Sigmoid colon (tissue), 3 donors: ENCODE measurements around the gene DAB2.

Experiments
- POLR2A ChIP-seq, 2 donors: fragments of 450-650 bp; IDR thresholded peaks; one replicate each; pipeline ENCODE4 v1.6.1; 2016; ENCODE audit warnings: antibody characterized with exemption in 2 of 2, mild to moderate bottlenecking in 2 of 2, moderate library complexity in 2 of 2
- TF ChIP-seq, protein P1 (sequence below), 4 experiments: fragments of 450-650 bp in 3 of 4; fragments of 200-600 bp in 1 of 4; IDR thresholded peaks; one replicate each; pipeline ENCODE4 v1.5.1; 2016 to 2019; ENCODE audit warnings: antibody characterized with exemption in 4 of 4, mild to moderate bottlenecking in 3 of 4, moderate library complexity in 2 of 4

DNA sequence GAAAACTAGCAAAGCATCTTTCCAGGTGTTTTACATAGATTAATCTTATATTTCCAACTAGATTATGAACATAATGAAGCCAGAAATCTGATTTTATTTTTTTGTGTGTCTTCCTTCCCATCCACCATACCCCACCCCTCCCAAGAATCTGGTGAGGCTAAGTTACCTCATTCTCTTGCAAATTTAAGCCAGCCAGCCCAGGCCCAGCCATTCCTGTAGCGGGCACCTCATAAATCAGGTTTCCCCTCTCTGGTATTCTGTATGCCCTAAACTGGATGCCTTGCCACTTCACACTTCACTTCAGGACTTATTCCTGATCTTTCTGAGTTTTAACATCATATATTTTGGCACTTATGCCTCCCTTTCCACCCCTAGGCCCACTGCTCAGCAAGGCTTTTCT is 82.3 kb downstream of the DAB2 start:
- TF ChIP-seq, protein P1, sequence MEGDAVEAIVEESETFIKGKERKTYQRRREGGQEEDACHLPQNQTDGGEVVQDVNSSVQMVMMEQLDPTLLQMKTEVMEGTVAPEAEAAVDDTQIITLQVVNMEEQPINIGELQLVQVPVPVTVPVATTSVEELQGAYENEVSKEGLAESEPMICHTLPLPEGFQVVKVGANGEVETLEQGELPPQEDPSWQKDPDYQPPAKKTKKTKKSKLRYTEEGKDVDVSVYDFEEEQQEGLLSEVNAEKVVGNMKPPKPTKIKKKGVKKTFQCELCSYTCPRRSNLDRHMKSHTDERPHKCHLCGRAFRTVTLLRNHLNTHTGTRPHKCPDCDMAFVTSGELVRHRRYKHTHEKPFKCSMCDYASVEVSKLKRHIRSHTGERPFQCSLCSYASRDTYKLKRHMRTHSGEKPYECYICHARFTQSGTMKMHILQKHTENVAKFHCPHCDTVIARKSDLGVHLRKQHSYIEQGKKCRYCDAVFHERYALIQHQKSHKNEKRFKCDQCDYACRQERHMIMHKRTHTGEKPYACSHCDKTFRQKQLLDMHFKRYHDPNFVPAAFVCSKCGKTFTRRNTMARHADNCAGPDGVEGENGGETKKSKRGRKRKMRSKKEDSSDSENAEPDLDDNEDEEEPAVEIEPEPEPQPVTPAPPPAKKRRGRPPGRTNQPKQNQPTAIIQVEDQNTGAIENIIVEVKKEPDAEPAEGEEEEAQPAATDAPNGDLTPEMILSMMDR (IDR thresholded peaks at IDR 0.05) = no peak
- TF ChIP-seq POLR2A (IDR thresholded peaks at IDR 0.05) = no peak
